Ovary (tissue), 3 donors: ENCODE data around the gene UBE3D.

ENCODE experiments used
- CTCF ChIP-seq, 3 donors: fragments of 450-650 bp in 2 of 3; fragments of 200-600 bp in 1 of 3; IDR thresholded peaks; one replicate each; pipeline versions ENCODE4 v1.5.1 to v1.8.0; 2016 to 2022; ENCODE audit warnings: antibody characterized with exemption in 3 of 3, mild to moderate bottlenecking in 1 of 3
- EP300 ChIP-seq: sonication (generic); formaldehyde crosslinking; IDR thresholded peaks from one replicate; pipeline ENCODE4 v1.6.1; 2017; ENCODE audit warnings: antibody characterized with exemption
- POLR2A ChIP-seq: fragments of 450-650 bp; IDR thresholded peaks from one replicate; pipeline ENCODE4 v1.6.1; 2017; ENCODE audit warnings: antibody characterized with exemption, mild to moderate bottlenecking, moderate library complexity
- donor health status: DM: no; HTN: no; CAD: no.

GRCh38 chr6:83113258-83113657 is 47.6 kb upstream of the UBE3D start:
- no peak for TF ChIP-seq POLR2A
- no peak for TF ChIP-seq EP300
- TF ChIP-seq CTCF (IDR thresholded peaks at IDR 0.05), result no peak
